BLaER1 (cell line): ENCODE results near the gene KAZALD1.

Experiments
- H3K27ac ChIP-seq: shearing (Covaris generic); formaldehyde crosslinking; 2 replicates; pipeline ENCODE4 v1.8.1; 2022
- H3K27me3 ChIP-seq: shearing (Covaris generic); formaldehyde crosslinking; 2 replicates; pipeline ENCODE4 v1.8.1; 2022
- H3K36me3 ChIP-seq: shearing (Covaris generic); formaldehyde crosslinking; 2 replicates; pipeline ENCODE4 v1.8.1; 2022
- H3K4me1 ChIP-seq: shearing (Covaris generic); formaldehyde crosslinking; 2 replicates; pipeline ENCODE4 v1.8.1; 2022
- H3K4me2 ChIP-seq: shearing (Covaris generic); formaldehyde crosslinking; 2 replicates; pipeline ENCODE4 v1.8.1; 2022
- H3K4me3 ChIP-seq: shearing (Covaris generic); formaldehyde crosslinking; 2 replicates; pipeline ENCODE4 v1.8.1; 2022
- H3K9ac ChIP-seq: shearing (Covaris generic); formaldehyde crosslinking; 2 replicates; pipeline ENCODE4 v1.8.1; 2022
- H3K9me3 ChIP-seq: shearing (Covaris generic); formaldehyde crosslinking; 2 replicates; pipeline ENCODE4 v1.8.1; 2022
- H4K20me1 ChIP-seq: shearing (Covaris generic); formaldehyde crosslinking; 2 replicates; pipeline ENCODE4 v1.8.1; 2022
- Cebpa-rat ChIP-seq: shearing (Covaris generic); IDR thresholded peaks from 2 replicates; pipeline ENCODE4 v1.8.1; 2022

The KAZALD1 gene

DNA sequence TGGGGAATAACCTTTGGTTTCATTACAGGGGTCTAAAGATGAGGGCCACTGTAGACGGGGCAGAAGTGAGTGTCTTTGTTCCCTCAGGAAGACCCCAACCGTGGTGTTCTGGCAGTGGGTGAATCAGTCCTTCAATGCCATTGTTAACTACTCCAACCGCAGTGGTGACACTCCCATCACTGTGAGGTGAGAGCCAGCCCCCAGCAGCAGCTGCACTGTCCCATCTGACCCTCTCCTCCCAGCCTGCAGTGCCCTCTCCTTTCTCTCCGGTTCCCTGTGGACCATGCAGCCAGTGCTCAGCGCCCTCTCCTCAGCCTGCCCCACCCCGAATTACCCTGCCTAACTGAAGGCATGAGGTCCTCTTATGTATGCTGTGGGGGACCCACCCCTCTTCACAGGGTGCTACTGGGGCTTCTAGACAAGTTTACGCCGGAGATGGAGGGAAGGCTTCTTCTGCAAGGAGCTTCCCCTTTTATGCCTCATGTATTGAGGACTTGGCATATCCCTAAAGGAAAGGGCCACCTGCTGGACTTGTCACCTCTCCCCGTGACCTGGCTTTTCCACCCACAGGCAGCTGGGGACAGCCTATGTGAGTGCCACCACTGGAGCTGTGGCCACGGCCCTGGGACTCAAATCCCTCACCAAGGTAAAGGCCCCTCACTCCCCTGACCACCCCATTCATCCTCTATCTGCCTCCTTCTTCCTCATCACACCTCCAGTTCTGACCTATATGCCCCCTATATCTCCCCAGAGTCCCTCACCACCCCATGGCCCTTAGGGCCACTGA is 25.7 kb upstream of the KAZALD1 start:
- no peak overlapping the region for H3K4me2 ChIP-seq
- H3K9me3 ChIP-seq, result no peaks in the 10 kb centered on the region
- H3K4me1 ChIP-seq, result peaks cover 17% of the 10 kb centered on the region
- no peak overlapping the region for H3K9ac ChIP-seq
- no peak for TF ChIP-seq Cebpa-rat
- H3K36me3 ChIP-seq, result peaks cover 58% of the 10 kb centered on the region
- no peak overlapping the region for H3K4me3 ChIP-seq
- peaks cover 20% of the 10 kb centered on the region for H4K20me1 ChIP-seq
- no peaks in the 10 kb centered on the region for H3K27me3 ChIP-seq
- no peak overlapping the region for H3K27ac ChIP-seq

DNA sequence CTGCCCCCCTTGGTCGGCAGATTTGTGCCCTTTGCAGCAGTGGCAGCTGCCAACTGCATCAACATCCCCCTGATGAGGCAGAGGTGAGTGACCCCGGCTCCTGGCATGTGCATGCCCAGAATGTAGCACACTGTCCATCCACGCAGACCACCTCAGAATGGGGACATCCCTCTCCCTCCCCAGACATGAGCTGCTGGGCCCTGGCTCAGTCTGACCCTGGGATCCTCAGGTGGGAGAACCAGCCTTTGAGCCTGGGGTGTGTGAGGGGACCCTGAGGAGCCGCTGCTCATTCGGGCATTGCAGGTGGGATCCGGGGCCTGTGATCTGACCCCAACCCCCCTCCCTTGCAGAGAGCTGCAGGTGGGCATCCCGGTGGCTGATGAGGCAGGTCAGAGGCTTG is 25.1 kb upstream of the KAZALD1 start:
- Histone ChIP-seq H3K27ac (no peak overlapping the region), H3K9ac (no peak overlapping the region), H3K9me3 (no peaks in the 10 kb centered on the region), H3K4me2 (no peak overlapping the region), H3K4me1 (peaks cover 23% of the 10 kb centered on the region), H3K27me3 (no peaks in the 10 kb centered on the region), H3K36me3 (peaks cover 58% of the 10 kb centered on the region), H4K20me1 (peaks cover 20% of the 10 kb centered on the region), H3K4me3 (no peak overlapping the region)
- TF ChIP-seq Cebpa-rat, result no peak

DNA sequence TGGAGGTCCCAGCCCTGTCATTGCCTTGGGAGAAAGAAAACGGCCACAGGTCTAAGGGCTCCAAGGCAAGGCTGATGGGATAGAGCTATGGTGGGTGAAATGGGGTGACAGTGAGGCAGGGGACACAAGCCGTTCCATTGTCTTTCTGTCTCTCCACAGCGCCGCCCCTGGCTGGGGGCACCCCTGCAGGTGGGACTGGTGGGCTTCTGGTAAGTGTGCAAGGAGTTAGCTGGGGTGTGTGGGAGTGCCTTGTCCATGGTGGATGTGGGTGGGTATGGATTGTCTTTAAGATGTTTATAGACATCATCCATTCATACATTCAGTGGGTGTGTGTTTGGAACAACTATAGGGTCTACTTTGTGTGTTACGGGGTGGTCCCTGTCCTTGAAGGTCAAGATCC is 23.3 kb upstream of the KAZALD1 start:
- peaks cover 11% of the 10 kb centered on the region for H4K20me1 ChIP-seq
- H3K36me3 ChIP-seq, result peaks cover 58% of the 10 kb centered on the region
- no peaks in the 10 kb centered on the region for H3K9me3 ChIP-seq
- peaks cover 28% of the 10 kb centered on the region for H3K4me1 ChIP-seq
- no peak for TF ChIP-seq Cebpa-rat
- H3K27me3 ChIP-seq, result no peaks in the 10 kb centered on the region
- H3K4me2 ChIP-seq, result no peak overlapping the region
- no peak overlapping the region for H3K4me3 ChIP-seq
- no peak overlapping the region for H3K27ac ChIP-seq
- H3K9ac ChIP-seq, result no peak overlapping the region

DNA sequence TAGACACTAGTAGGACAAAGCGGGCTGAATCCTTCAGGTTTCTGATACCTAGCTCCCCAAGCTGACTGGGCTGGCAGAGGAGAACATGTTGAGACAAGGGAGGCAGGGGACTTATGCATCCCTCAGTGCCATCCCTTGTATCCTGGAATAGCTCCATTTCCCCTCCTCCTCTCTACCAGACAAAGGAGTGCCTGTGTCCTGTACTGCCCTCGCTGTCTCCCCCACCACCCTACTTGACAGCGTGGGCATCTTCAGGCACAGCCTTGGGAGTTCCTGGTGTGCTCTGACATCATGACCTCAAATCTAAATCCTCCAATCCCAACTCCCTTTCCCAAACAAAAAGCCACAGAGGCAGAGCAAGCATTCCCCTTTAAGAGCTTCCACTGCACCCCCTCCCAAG is 21.7 kb upstream of the KAZALD1 start:
- no peaks in the 10 kb centered on the region for H3K9me3 ChIP-seq
- peaks cover 33% of the 10 kb centered on the region for H3K4me1 ChIP-seq
- no peak overlapping the region for H3K4me3 ChIP-seq
- H3K4me2 ChIP-seq, result no peak overlapping the region
- H3K27me3 ChIP-seq, result peaks cover 1% of the 10 kb centered on the region; the same call in 1 of the 2 replicates
- peaks cover 52% of the 10 kb centered on the region for H3K36me3 ChIP-seq
- H4K20me1 ChIP-seq, result peaks cover 5% of the 10 kb centered on the region
- no peak overlapping the region for H3K9ac ChIP-seq
- TF ChIP-seq Cebpa-rat, result no peak
- H3K27ac ChIP-seq, result no peak overlapping the region

DNA sequence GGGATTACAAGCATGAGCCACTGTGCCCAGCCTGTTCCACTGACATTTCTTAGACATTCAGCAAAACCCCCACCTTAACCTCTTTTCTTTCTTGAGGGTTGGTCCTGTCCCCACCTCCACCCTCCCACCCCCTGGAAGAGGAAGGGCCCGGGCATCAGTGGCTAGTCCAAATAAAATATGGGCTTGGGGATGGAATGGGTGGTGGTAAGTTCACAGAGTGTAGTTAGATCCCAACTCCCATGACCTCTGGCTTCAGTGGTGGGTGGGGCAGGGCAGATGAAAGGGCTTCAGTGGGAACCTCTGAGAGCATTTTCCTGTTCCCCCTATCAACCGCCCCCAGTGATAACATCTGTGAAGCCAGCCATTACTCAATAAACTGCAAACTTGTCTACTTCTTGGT is 20.9 kb upstream of the KAZALD1 start:
- H3K27ac ChIP-seq, result no peak overlapping the region
- no peaks in the 10 kb centered on the region for H4K20me1 ChIP-seq
- no peaks in the 10 kb centered on the region for H3K9me3 ChIP-seq
- peaks cover 33% of the 10 kb centered on the region for H3K4me1 ChIP-seq
- no peak for TF ChIP-seq Cebpa-rat
- H3K27me3 ChIP-seq, result peaks cover 6% of the 10 kb centered on the region; the same call in 1 of the 2 replicates
- peaks cover 44% of the 10 kb centered on the region for H3K36me3 ChIP-seq
- H3K4me3 ChIP-seq, result no peak overlapping the region
- no peak overlapping the region for H3K9ac ChIP-seq
- H3K4me2 ChIP-seq, result peak overlapping the region; percentile 93; the same call in 1 of the 2 replicates

DNA sequence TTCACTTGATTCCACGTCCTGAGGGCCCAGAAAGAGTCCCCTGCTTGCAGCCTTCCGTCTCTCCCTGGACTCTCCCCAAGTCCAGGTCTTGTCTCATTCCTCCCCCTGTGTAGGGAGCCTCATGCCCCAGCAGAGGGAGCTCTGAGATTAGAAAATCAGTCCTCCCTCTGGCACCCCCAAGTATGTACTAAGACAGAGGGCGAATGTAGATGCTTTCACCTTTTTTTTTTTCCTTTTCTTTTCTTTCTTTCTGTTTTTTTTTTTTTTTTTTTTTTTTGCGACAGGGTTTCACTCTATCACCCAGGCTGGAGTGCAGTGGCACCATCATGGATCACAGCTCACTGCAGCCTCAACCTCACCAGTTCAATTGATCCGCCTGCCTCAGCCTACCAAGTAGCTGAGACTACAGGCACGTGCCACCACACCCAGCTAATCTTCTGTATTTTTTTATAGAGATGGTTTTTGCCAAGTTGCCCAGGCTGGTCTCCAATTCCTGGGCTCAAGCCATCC is 20.5 kb upstream of the KAZALD1 start:
- Histone ChIP-seq H4K20me1 (no peaks in the 10 kb centered on the region), H3K4me2 (peak overlapping the region; percentile 93), H3K27me3 (peaks cover 11% of the 10 kb centered on the region), H3K36me3 (peaks cover 39% of the 10 kb centered on the region), H3K9ac (no peak overlapping the region), H3K4me1 (peaks cover 33% of the 10 kb centered on the region), H3K27ac (no peak overlapping the region), H3K4me3 (no peak overlapping the region), H3K9me3 (no peaks in the 10 kb centered on the region)
- no peak for TF ChIP-seq Cebpa-rat

DNA sequence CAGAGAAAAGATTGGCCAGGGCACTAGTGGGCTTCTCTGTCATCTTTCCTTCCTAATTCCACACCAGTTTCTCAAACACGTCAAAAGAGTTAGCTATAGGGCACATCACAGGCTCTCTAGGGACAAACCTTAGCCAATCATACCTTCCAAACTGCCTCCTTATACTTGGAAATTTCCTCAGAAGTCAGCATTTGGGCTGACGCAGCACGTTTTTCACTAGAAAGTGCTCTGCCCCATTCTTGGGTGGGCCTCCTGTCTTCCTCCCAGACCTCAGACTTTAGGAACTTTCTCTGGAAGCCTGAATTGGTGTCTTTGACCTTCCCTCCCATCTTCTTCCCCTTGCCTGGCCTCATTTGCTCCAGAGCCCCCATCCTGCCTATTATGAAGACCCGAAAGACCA is 19.7 kb upstream of the KAZALD1 start:
- Histone ChIP-seq H3K9me3 (no peaks in the 10 kb centered on the region), H3K9ac (peak overlapping the region; percentile 76; the same call in 1 of the 2 replicates), H3K27me3 (peaks cover 19% of the 10 kb centered on the region), H3K4me3 (peak overlapping the region; percentile 72), H3K4me2 (peak overlapping the region; percentile 93), H3K4me1 (peaks cover 40% of the 10 kb centered on the region), H3K27ac (peak overlapping the region; percentile 80), H4K20me1 (no peaks in the 10 kb centered on the region), H3K36me3 (peaks cover 31% of the 10 kb centered on the region)
- no peak for TF ChIP-seq Cebpa-rat

DNA sequence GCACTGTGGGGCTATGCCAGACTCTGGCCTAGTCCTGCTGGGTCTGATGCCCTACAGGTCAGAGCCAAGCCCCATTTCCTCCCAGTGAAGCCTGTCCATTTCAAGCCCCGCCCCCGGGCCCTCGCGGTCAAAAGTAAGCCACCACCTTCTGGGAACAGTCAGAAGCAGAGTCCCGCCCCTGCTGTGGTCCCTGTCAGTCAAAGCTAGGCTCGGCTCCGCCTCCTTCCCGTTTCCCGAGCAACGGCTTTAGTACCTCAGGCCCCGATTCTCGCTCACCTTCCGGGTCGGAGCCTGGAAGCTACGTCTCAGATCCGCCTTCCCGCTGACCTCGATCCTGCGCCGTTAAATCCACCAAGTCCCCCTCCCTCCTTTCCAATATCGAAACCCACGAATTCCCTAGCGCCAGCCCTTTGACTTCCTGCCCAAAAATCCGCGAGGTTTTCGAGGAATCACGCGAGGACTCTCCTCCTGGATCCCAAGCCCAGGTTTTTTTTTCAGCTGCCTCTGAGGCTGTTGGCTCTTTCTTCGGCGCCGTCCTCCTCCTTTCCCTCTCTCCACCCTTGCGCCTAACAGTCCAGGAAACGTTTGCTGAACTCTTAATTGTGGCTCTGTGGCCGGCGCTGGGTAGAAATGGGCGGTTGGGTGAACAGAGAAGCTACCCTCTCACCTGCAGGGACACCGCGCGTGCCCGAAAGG is 19.0 kb upstream of the KAZALD1 start:
- Histone ChIP-seq H3K4me2 (peak overlapping the region; percentile 93), H3K27me3 (peaks cover 26% of the 10 kb centered on the region), H3K9me3 (no peaks in the 10 kb centered on the region), H3K4me3 (peak overlapping the region; percentile 72), H3K36me3 (peaks cover 24% of the 10 kb centered on the region), H3K4me1 (peaks cover 45% of the 10 kb centered on the region), H4K20me1 (no peaks in the 10 kb centered on the region), H3K9ac (peak overlapping the region; percentile 76), H3K27ac (peak overlapping the region; percentile 80)
- TF ChIP-seq Cebpa-rat, result no peak

DNA sequence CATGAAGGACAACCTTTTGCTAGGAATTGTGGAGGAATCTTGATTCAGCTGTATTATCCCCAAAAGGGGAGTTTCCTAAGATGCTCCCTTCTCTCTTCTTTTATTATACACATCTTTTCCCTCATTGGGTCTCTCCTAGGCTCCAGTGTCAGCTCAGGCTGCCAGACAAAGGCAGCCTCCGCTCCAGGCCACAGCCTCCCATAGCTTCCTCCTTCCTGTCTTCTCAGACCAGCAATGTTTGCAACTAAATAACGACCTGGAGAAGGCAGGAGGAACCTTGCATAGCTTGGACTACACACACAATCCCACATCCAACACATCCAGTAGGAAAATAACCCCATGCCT is 18.5 kb upstream of the KAZALD1 start:
- no peak for TF ChIP-seq Cebpa-rat
- no peaks in the 10 kb centered on the region for H3K9me3 ChIP-seq
- peaks cover 31% of the 10 kb centered on the region for H3K27me3 ChIP-seq
- H3K4me1 ChIP-seq, result peaks cover 45% of the 10 kb centered on the region
- H3K27ac ChIP-seq, result peak overlapping the region; percentile 80
- peaks cover 5% of the 10 kb centered on the region; the same call in 1 of the 2 replicates for H4K20me1 ChIP-seq
- peak overlapping the region; percentile 72 for H3K4me3 ChIP-seq
- H3K36me3 ChIP-seq, result peaks cover 24% of the 10 kb centered on the region
- H3K9ac ChIP-seq, result peak overlapping the region; percentile 76
- H3K4me2 ChIP-seq, result peak overlapping the region; percentile 93

DNA sequence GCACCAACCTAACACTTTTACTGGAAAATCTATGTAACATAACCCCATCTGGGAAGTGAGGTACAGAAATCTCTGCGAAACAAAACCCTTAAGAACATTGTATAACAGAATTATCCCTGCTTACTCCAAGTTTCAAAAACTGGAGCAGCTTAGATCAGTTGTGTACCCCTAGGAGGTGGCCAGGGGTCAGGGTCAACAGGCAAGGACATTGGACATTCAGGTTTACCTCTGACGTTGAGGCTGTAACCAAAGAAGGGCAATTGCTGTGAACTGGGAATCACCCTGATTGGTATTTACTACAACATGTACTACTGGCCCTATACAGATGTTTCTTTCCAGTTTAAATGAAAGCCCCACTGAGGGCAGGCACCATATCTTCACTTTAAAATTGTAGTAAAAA is 17.7 kb upstream of the KAZALD1 start:
- no peak for TF ChIP-seq Cebpa-rat
- peak overlapping the region; percentile 93; the same call in 1 of the 2 replicates for H3K4me2 ChIP-seq
- H3K27ac ChIP-seq, result no peak overlapping the region
- peaks cover 45% of the 10 kb centered on the region for H3K4me1 ChIP-seq
- peaks cover 17% of the 10 kb centered on the region for H3K36me3 ChIP-seq
- H3K9ac ChIP-seq, result no peak overlapping the region
- H3K27me3 ChIP-seq, result peaks cover 39% of the 10 kb centered on the region
- H3K4me3 ChIP-seq, result no peak overlapping the region
- no peaks in the 10 kb centered on the region for H3K9me3 ChIP-seq
- peaks cover 13% of the 10 kb centered on the region; the same call in 1 of the 2 replicates for H4K20me1 ChIP-seq
